IPS-18c (cell line): Measurements from ENCODE around the gene SLC24A3.

ENCODE experiments used
- H3K4me3 ChIP-seq: 2 replicates; pipeline ENCODE4 v1.7.0; 2013; ENCODE audit warnings: low read depth, mild to moderate bottlenecking, low read length, moderate library complexity; ENCODE audit not compliant: insufficient read depth
- H3K9me3 ChIP-seq: one replicate; pipeline ENCODE4 v1.6.1; 2013; ENCODE audit warnings: mild to moderate bottlenecking, low read length, moderate library complexity; ENCODE audit not compliant: control insufficient read depth, insufficient read depth

The SLC24A3 gene

DNA sequence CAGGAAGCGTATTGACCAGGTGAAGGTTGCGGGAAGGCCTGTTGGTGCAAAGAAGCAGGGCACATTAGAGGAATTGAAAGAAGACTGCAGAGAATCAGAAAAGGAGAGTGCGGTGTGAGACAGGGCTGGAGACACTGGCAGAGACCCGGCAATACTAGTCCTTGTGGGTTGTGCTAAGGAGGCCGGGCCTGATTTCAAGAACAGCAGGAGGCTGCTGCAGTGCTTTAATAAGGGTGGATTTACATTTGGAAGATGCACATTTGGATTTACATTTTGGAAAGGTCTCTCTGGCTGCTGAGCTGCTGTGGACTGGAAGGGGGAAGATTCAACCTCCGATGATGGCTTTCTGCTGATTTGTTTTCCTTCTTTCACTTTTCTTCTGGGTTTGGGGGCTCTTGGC is 167.8 kb downstream of the SLC24A3 start:
- H3K9me3 ChIP-seq, result no peaks in the 10 kb centered on the region
- no peak overlapping the region for H3K4me3 ChIP-seq

DNA sequence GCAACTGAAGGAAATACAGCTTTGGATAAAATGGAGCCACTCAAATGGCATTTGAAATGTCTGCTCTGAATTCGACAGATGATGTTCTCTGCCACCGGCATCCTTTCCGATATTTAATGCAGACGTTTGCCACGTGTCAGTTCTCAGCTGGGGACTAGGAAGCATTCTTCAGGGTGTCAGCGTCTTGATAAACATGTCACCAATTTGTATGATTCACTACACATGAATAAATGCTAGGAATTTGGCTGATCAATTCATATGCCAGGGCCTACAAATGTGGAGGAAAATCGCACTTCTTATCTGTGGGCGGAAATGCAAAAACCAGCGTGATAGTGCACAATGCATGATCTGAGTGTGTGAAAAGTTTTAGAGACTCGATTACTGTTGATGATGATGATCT is 169.5 kb downstream of the SLC24A3 start:
- H3K9me3 ChIP-seq, result no peaks in the 10 kb centered on the region
- no peak overlapping the region for H3K4me3 ChIP-seq

DNA sequence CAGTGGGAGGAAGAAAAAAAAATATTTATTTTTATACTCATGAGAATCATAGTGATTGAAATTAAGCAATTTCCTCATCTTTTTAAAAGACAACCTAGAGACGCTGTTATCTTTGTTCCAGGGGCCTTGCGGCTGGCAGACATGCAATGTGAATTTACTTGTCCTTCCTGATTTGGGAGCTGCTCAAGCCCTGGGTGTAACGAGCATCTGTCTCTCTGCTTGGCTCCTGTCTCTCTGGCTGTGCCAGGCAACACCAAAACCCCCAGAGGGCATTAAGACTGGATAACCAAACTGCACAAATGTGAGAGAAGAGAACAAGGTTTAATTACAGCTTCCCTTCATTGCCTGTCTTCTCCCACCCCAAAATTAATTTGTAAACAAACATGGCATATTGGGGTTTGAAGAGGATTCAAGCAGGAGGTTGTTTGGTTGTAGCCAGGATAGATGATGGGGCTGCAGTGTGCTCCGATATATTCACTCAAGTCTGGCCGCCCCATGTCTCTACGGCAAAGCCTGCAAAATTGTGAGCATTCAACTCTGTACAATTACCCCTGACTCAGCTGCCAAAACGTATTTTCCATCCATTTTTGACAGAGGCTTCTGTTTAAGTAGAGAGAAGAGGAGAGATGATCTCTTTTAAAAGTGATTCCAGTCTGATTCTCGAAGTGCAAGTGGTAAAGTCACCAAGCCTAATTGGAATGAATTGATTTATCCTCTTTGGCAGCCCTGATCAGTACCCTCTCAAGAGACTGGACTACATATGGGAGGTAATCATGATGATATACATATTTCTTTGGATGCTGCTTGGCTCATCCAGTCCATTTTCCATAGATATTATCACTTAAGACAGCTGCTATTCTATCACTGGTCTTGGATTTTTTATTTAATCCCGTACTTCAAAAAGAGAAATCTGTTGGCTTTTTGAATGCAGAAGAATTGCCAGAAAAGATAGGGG is 170.2 kb downstream of the SLC24A3 start:
- no peak overlapping the region for H3K4me3 ChIP-seq
- no peaks in the 10 kb centered on the region for H3K9me3 ChIP-seq

DNA sequence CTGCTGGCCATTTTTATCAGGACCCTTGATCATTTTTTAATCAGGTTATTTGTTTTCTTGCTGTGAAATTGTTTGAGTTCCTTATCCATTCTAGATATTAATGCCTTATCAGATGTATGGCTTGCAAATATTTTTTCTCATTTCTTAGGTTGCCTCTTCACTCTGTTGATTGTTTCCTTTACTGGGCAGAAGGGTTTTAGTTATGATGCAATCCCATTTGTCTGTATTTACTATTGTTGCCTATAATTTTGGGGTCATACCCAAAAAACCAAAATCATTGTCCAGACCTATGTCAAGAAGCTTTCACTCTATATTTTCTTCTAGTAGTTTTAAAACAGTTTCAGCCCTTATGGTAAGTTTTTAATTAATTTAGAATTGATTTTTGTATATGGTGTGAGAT is 172.5 kb downstream of the SLC24A3 start:
- Histone ChIP-seq H3K4me3 (no peak overlapping the region), H3K9me3 (no peaks in the 10 kb centered on the region)

DNA sequence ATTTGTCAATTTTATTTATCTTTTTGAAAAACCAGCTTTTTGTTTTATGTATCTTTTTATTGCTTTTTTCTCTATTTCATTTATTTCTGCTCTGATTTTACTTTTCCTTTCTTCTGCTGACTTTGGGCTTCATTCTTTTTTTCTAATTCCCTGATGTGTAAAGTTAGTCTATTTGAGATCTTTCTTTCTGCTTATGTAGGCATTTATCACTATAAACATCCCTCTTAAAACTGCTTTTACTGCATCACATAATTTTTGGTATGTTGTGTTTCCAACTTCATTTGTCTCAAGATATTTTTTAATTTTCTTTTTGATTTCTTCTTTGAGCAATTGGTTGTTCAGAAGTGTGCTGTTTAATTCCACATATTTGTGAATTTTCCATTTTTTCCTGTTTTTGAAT is 174.8 kb downstream of the SLC24A3 start:
- Histone ChIP-seq H3K9me3 (no peaks in the 10 kb centered on the region), H3K4me3 (no peak overlapping the region)

DNA sequence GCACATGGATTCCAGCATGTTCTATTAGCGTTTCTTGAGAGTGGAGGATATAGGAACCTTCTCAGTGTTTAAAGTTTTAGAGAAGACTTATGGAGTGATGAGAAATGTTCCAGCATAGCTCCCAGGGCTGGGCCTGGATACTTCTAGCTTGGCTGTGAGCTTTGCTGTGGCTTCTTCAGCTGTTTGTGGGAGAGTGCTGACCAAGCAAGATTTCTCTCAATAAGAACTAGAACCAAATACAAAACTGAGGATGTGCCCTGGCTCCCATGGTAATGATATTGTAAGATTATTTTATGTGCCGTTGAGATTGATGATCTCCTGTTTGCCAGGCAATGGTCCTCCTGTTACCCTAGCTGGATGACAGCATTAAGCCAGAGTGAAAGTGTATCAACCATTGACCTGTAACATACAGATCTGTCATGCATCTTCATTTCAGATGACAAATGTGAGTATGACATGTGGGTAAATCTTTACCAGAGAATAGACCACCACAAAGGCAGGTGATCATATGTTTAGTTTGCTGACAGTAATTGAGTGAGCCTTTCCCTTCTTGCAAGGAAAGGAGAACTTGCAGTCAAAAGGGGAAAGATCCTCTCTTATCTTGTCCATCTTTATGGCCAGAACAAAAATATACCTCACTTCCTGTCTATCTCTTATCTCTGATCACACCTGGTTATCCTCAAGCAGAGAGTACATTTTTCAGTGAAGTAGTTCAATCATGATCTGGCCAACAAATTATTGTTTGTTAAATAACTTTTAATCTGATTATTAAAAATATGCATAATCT is 180.1 kb downstream of the SLC24A3 start:
- Histone ChIP-seq H3K4me3 (no peak overlapping the region), H3K9me3 (no peaks in the 10 kb centered on the region)

DNA sequence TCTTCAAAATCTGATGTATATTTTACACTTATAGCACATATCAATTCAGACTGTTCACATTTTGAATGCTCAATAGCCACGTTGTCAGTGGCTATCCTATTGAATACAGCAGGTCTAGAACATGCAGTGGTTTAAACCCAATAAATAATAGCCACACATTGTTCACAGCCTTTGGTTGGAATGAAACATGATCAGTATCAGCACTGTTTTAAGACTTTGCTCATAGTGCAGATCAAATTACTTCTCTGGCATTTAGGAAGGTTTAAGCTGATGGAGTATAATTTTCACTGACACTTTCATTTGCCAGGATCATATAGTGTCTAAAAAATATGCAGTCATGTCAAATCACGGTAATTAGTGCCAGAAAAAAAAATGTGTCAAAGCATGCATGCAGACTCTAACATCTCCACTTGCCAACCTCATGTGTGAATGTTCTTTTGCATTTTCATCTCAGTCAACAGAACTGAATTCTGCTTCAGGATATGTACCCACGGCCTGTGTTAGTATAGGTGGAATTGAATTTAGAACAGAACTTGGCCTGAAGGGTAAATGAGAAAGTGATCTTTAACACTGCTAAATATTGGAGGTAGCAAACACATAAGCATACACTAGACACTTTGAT is 184.1 kb downstream of the SLC24A3 start:
- Histone ChIP-seq H3K9me3 (no peaks in the 10 kb centered on the region), H3K4me3 (no peak overlapping the region)

DNA sequence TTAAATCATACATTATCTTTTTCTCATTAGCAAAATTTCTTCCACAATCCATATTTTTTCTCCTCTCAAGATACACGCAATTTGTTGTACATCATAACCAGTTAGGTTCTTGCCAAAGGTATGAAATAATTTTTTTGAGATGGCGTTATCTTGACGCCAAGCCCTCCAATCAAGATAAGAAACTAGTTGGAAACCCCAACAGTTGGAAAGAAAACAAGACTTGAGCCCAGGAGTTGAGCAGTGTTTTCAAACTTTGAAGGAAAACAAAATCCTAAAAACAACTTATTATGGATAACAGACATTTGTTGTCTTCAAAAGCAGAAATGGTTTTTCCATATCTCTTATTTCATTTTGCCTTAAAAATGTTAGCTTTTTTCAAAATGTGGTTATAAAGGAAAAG is 184.8 kb downstream of the SLC24A3 start:
- H3K9me3 ChIP-seq, result no peaks in the 10 kb centered on the region
- H3K4me3 ChIP-seq, result no peak overlapping the region

DNA sequence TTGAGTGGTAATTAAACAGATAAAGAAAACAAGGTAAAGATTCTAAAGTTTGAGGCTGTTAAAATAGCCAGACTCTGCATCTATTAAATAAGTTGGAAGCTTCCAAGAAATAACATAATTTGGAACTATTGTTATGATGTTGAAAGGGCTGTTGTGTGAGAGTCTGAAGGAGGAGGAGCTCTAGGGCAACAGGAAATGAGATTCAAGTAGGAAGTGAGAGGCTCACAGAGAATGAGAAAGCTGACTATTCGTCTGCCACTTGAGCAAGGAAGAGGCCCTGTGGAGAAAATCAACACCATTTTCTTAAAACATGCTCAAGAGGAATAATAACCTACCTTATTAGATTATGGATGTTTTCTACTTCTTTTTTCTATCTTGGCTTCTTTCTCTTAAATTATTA is 185.2 kb downstream of the SLC24A3 start:
- H3K9me3 ChIP-seq, result no peaks in the 10 kb centered on the region
- H3K4me3 ChIP-seq, result no peak overlapping the region

DNA sequence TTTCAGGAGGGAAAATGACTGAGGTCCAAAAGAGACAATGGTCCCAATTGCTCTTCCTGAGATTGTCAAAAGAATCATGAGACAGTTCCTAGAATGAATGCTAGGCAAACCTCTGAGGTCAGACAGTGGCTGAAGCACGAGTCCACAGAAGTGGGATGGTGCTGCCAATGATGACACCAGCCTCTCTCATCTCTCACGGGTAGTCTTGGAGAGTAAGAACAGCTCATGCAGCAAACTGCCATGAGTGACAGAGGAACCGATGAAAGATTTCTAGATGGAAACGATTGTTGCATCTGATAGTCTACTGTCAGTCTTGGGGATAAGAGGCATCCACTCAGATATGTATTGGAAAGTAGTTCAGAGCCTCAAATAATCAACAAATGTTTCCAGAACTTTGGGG is 188.7 kb downstream of the SLC24A3 start:
- Histone ChIP-seq H3K9me3 (no peaks in the 10 kb centered on the region), H3K4me3 (no peak overlapping the region)

DNA sequence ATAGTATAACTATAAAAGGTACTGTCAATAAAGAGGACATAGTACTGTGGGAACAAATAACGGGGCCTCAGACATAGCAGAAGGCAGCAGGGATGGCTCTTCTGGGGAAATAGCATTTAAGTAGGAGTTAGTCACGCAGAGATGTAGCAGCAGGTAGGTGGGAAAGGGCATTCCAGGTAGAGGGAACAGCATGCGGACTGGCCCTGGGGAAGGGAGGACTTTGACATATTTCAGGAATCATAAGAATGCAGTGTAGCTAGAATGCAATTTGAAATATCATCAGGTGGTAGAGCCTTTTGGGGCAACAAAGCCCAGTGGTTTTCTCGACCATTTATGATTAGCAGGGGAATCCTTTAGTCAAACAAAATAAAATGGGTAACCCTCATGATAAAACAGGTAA is 191.1 kb downstream of the SLC24A3 start:
- H3K4me3 ChIP-seq, result no peak overlapping the region

DNA sequence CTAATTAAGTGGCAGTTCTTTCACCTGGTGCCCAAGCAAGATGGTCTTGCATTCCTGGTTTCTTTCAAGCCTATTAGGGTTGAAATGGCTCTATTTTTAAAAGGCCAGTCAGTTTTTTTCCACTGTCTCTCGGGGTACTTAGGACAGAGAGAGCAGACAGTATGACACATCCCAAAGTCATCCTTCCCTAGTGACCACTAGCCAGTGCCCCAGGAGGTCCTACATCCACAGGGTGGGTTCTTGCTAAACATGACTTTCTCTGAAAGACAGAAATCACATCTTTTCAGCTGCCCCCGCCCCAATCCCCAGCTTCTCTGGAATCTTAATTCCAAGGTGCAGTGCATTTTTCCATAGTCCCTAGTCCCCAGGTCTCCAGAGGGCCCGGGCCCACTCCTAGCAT is 192.4 kb downstream of the SLC24A3 start:
- Histone ChIP-seq H3K4me3 (no peak overlapping the region), H3K9me3 (no peaks in the 10 kb centered on the region)

More for the DNA sequence above, 191.1 kb downstream of the SLC24A3 start:
- no peaks in the 10 kb centered on the region for H3K9me3 ChIP-seq

DNA sequence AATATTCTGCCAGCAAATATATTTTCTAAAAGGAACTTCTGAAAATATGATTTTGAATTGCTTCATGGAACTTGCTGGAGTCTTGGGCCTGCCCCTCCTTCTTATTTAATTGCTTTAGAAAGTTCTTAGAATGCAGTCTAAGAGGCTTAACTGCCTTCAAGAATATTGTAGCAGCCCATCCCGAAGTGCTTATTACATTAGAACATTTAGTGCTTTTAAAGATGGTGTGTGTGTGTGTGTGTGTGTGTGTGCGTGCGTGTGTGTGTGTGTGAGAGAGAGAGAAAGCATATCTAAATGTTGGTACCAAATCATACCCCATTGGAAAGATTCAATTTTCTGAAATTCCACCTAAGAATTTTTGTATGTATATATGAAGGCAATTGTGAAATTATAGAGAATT is 193.5 kb downstream of the SLC24A3 start:
- no peaks in the 10 kb centered on the region for H3K9me3 ChIP-seq
- no peak overlapping the region for H3K4me3 ChIP-seq

DNA sequence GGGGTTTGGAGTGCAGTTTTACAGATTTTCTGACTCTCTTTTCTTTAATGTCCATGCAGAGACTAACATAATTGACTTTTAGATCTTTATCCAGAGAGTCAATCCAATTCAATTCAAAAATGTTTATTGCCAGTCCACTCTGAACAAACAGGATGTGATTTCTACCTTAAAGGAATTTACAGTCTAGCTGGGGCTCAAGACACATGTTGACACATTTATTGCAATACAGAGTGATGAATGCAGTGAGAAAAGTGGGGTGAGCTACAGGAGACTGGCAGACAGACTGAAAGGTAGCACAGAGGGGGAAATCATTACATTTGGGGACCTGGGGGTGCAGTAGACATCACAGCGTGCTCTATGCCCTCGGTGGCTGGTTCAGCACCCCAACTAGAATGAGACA is 193.9 kb downstream of the SLC24A3 start:
- Histone ChIP-seq H3K4me3 (no peak overlapping the region), H3K9me3 (no peaks in the 10 kb centered on the region)

DNA sequence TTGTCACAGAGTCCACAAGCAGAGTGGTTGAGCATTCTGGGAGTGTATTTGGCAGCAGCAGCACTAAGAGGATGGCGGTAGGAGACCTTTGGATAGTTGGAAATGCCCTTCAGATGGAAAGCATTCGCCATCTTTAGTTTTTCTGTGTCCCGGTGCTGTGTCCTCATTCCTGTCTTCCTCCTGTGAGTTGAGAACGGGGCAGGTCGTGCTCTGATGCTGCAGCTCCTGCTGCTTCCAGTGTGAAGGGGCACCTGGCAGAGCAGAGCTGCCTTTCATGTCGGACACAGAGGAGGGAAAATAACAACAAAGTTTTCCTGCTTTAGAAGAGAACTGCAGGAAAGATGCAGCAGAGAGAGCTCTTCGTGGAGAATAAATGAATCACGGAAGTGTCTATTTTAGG is 194.8 kb downstream of the SLC24A3 start:
- Histone ChIP-seq H3K4me3 (no peak overlapping the region), H3K9me3 (no peaks in the 10 kb centered on the region)

DNA sequence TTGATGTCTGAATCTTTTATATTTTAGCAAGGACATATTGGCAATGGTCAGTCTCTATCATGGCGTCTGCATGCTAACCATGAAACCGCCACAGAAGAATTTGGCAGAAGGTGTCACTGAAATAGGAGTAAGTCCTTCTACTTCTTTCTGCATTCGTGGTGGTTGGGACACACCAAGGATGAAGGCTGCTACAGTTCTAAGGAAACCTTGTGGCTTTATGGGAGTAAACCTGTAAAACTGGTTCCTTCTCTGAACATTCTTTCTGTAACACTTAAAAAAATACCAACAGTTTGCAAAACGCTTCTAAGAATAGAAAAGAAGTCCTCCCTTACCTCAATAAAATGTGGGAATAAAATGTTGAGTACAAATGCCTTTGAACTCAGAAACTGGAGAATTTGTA is 195.3 kb downstream of the SLC24A3 start:
- H3K9me3 ChIP-seq, result no peaks in the 10 kb centered on the region

DNA sequence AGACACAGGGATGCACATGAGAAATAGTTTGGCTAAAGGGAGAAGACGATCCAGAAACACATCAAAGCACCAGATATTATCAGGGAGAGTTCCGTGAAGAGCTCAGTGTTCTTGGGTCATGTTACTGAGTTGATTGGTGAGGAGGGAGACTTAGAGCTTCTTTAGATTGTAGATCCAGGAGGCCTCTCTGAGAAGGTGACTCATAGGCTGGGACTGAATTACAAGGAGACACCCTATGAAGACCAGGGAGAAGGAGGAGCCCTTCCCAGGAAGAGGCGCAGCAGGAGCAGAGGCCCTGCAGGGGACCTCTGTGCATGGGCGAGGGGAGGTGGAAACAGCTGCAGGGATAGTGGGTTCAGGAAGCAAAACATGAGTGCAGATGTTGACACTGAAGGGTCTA is 196.5 kb downstream of the SLC24A3 start:
- Histone ChIP-seq H3K4me3 (no peak overlapping the region), H3K9me3 (no peaks in the 10 kb centered on the region)

More for the DNA sequence above, 195.3 kb downstream of the SLC24A3 start:
- no peak overlapping the region for H3K4me3 ChIP-seq

DNA sequence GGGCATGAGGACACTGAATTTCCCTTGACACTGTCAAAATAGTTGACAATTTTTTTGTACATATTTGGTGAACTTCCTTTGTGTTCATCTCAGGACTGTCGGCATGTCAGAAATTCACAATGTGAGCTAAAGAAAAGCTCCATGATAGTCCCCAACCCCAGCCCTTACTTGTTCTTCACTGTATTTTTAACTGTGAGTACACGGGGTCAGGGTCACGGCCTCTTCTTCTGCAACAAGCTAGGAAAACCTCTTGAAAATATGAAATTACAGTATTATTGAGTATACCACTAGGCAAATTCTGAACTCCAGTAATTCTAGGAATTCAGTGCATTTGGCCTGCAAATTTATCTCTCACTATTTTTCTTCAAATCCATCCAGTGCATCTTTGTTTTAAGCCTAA is 199.4 kb downstream of the SLC24A3 start:
- Histone ChIP-seq H3K4me3 (no peak overlapping the region), H3K9me3 (no peaks in the 10 kb centered on the region)
